SK-N-MC (cell line): ENCODE results near the gene GPATCH8.
"Not testable (repeated sequence)": the region's sequence is repeated elsewhere in the genome, so short reads cannot be mapped to it uniquely, and the experiment has no call there.

Source experiments
- DNase-seq: peaks from one replicate; pipeline ENCODE4 v3.0.0-alpha.2; 2011; ENCODE audit warnings: low read depth, low spot score
- H3K27ac ChIP-seq: fragments of 200-600 bp; sonication (generic); 2 replicates; pipeline ENCODE4 v1.5.1; 2016; ENCODE audit warnings: mixed run types
- H3K36me3 ChIP-seq: fragments of 200-600 bp; sonication (generic); 2 replicates; pipeline ENCODE4 v1.6.1; 2017; ENCODE audit warnings: antibody characterized with exemption, low read length, mixed read lengths; ENCODE audit not compliant: insufficient read depth
- H3K4me3 ChIP-seq: fragments of 200-600 bp; sonication (generic); 2 replicates; pipeline ENCODE4 v1.5.1; 2016
- H3K9ac ChIP-seq: fragments of 200-600 bp; sonication (generic); 2 replicates; pipeline ENCODE4 v1.8.0; 2017; ENCODE audit warnings: mixed run types, mixed read lengths; ENCODE audit not compliant: insufficient read length
- H3K9me3 ChIP-seq: fragments of 200-600 bp; sonication (generic); 2 replicates; pipeline ENCODE4 v1.6.1; 2017; ENCODE audit warnings: low read depth, mild to moderate bottlenecking, antibody characterized with exemption, low read length, moderate library complexity, mixed read lengths
- EZH2 ChIP-seq: fragments of 200-600 bp; sonication (generic); IDR thresholded peaks from one replicate; pipeline ENCODE4 v1.6.1; 2017; ENCODE audit warnings: antibody characterized with exemption
- FOXP2 ChIP-seq: optimal IDR thresholded peaks from 2 replicates; pipeline ENCODE3; 2011; ENCODE audit warnings: mild to moderate bottlenecking, moderate library complexity; ENCODE audit not compliant: insufficient read depth; ENCODE audit errors: extremely low read length, control extremely low read depth
- POLR2AphosphoS5 ChIP-seq: IDR thresholded peaks from 2 replicates; pipeline ENCODE4 v1.6.1; 2012; ENCODE audit warnings: mild to moderate bottlenecking, low read depth, low read length, borderline replicate concordance

GPATCH8 gene

DNA sequence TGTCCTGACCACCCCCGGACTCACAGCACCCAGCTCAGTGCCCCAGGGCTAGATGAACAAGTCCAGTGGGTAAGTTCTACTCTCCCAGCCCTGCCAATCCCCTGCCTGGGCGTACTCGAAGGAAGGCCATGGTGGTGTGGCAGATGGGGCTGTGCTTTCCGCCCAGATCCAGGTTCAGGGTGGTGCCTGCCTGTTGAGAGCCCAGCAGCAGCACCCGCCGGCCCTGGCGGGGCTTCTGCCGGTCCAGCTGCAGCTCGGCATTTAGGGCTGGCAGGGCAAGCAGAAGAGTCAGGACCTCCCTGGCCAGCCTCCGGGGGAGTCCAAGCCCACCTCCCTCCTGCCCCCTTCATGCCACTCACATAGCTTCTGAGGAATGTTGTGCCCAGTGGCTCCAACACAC, 123.3 kb downstream of the GPATCH8 start:
- no peak for TF ChIP-seq POLR2AphosphoS5
- TF ChIP-seq FOXP2: no peak
- no peak for TF ChIP-seq EZH2
- H3K36me3 ChIP-seq: no peaks in the 10 kb centered on the region
- H3K9ac ChIP-seq: no peak overlapping the region
- no peak overlapping the region for H3K4me3 ChIP-seq
- DNase-seq: no peak
- no peak overlapping the region for H3K27ac ChIP-seq
- no peaks in the 10 kb centered on the region for H3K9me3 ChIP-seq

DNA sequence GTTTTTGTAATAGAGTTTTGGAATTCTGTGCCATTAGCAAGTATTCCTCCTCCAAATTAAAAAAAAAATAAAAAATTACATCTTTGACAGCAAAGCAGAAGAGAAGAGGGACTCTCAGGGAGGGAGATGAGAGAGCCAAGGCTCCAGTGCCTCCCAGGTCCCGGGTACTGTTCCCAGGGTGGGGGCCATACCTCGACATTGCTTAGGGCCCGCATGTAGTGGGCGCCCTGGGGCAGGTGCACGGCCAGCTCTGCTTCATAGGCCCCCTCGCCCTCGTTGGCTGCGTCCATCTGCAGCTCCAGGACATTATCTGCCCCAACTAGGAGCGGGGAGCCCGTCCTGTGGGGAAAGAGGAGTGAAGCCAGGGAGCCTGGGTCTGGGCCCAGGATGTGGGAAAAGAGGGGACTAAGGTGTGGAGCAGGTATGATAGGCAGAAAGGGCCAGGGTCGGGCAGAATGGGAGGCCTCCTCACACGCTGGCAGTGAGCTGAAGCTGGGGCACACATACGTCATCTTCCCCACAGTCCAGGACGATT, 125.0 kb downstream of the GPATCH8 start:
- no peak for DNase-seq
- Histone ChIP-seq H3K9me3 (no peaks in the 10 kb centered on the region), H3K27ac (no peak overlapping the region), H3K36me3 (no peaks in the 10 kb centered on the region), H3K4me3 (no peak overlapping the region), H3K9ac (no peak overlapping the region)
- TF ChIP-seq POLR2AphosphoS5 (no peak), EZH2 (no peak), FOXP2 (no peak)

DNA sequence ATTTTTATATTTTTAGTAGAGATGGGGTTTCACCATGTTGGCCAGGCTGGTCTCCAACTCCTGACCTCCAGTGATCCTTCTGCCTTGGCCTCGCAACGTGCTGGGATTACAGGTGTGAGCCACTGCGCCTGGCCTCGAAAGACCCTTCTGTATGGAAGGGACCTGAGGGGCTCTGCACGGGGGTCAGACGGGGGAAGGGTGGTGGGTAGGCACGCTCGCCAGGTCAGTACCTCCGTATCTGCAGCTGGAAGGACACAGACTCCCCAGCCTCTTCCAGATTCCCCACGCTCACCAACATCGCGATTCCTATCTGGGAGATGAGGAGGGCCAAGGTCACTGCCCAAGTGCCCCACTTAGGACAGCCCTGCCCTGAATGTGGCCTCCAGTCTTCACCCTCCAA, 126.4 kb downstream of the GPATCH8 start:
- Histone ChIP-seq H3K9me3 (no peaks in the 10 kb centered on the region), H3K9ac (no peak overlapping the region), H3K27ac (no peak overlapping the region), H3K36me3 (no peaks in the 10 kb centered on the region), H3K4me3 (no peak overlapping the region)
- DNase-seq: no peak
- TF ChIP-seq FOXP2: no peak
- no peak for TF ChIP-seq EZH2
- no peak for TF ChIP-seq POLR2AphosphoS5

DNA sequence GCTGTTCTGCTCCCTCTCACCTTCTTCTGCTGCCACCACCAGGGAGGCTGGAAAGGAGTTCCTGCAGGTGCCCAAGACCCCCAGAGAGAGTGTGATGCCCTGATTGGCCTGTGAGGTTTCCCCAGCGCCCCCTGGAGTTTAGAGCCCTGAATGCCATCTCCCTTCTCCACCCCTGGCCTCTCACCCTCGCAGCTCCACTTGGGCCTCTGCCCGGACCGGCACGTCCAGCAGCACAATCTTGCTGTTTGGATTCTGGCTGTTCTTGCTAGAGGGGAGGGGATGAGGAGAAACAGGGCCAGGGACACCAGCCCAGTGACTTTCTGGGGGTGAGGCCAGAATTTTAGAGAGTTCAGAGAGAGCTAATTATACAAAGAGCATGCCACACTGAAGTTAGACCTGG, 127.1 kb downstream of the GPATCH8 start:
- Histone ChIP-seq H3K9ac (no peak overlapping the region), H3K4me3 (no peak overlapping the region), H3K27ac (no peak overlapping the region), H3K9me3 (no peaks in the 10 kb centered on the region), H3K36me3 (no peaks in the 10 kb centered on the region)
- no peak for TF ChIP-seq EZH2
- no peak for TF ChIP-seq POLR2AphosphoS5
- TF ChIP-seq FOXP2: no peak
- DNase-seq: no peak

DNA sequence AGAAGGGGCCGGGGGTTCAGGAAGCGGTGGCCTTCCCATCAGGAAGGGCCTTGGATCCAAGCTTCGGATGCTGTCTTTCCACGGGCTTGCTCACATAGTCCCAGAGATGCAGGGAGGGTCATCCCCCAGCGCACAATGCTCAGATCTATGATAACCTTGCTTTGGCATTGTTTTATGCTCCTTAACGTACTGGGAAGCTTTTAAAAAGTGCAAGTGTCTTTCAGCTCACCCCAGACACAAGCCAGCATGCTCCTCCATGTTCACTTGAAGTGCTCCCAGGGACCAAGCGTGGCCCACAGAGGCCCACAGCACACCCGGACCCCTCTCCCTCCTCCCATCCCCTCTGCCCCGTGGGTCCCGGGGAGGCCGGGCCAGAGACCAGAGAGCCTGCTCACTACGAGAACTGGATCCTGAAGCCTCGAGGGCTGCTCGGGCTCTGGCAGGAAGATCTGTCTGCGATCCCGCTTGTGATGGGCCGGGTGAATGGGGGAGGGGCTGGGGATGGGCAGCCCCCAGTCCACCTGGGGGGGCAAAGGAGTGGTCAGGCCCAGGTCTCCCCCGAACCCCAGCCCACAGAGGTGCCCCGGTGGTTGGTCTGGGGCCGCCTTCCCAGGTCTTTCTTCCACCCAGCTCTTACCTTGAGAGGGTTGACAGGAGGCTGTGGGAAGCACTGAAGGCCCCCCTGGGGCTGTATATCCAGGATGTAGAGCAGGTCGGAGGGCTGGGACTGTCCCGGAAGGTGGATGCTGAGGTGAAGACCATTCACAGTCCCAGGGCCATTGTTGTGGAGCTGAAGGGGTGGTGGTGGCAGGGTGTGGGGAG, 127.8 kb downstream of the GPATCH8 start:
- Histone ChIP-seq H3K4me3 (no peak overlapping the region), H3K9me3 (no peaks in the 10 kb centered on the region), H3K9ac (no peak overlapping the region), H3K36me3 (no peaks in the 10 kb centered on the region), H3K27ac (no peak overlapping the region)
- TF ChIP-seq FOXP2: no peak
- no peak for TF ChIP-seq EZH2
- no peak for TF ChIP-seq POLR2AphosphoS5
- no peak for DNase-seq

DNA sequence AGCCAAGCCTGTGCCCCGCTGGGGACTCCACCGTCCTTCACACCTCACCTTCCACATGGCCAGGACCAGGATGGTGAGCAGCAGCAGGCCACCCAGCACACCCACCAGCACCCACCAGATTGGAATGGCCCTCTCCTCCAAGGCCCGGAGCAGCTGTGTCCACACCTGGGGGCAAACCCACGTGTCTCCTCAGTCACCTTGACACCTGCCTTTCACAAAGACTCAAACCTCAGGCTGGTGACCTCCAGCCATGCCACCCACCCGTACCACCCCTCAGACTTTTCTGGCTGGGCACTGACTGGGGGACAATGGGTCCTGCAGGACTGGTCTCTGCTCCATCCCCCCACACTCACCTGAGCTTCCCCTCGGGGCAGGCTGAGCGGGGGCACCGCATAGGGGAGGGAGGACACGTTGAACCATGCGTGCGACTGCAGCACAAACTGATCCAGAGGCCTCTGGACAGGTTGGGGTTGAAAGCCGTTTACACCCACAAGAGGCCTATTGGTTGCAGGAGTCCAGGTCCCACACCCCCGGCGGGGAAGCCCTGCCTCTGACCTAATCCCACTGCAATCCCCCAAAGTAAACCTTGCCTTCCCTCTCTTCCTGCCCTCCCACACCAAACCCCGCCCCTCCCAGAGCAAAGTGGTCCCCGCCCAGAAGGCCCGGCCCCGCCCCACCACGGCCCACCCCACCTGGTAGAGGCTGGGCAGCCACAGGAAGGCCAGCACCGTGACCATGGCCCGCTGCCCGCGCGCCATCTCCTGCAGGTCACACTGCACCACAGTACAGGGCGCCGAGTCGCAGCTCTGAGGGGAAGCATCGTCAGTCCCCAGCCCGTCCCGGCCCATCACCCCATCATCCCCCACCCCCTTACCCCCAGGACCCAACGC, 128.7 kb downstream of the GPATCH8 start:
- TF ChIP-seq POLR2AphosphoS5 (no peak), EZH2 (no peak), FOXP2 (no peak)
- H3K27ac ChIP-seq: no peak overlapping the region
- DNase-seq: no peak
- H3K4me3 ChIP-seq: no peak overlapping the region
- no peak overlapping the region for H3K9ac ChIP-seq
- no peaks in the 10 kb centered on the region for H3K36me3 ChIP-seq
- H3K9me3 ChIP-seq: no peaks in the 10 kb centered on the region

DNA sequence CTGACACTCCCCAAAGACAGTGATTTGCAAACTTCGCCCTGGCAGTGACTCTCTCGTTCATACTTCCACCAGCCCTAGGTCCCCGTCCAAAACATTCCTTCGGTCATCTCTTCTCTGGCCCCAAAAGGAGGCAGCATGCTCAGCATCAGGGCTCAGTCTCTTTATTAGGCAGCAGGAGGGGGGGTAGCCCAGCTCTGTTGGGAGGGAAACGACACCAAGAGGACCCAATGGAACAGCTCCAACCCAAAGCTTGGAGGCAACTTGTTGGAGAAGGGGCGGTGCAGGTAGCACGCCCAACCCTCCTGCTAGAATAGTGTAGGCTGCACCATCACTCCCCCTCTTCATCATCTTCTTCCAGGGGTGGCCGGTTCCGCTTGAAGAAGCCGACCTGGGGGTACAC, 131.2 kb downstream of the GPATCH8 start:
- H3K36me3 ChIP-seq: no peaks in the 10 kb centered on the region
- H3K9me3 ChIP-seq: no peaks in the 10 kb centered on the region
- DNase-seq: no peak
- H3K4me3 ChIP-seq: no peak overlapping the region
- H3K27ac ChIP-seq: no peak overlapping the region
- no peak for TF ChIP-seq EZH2
- TF ChIP-seq FOXP2: no peak
- TF ChIP-seq POLR2AphosphoS5: no peak
- no peak overlapping the region for H3K9ac ChIP-seq

DNA sequence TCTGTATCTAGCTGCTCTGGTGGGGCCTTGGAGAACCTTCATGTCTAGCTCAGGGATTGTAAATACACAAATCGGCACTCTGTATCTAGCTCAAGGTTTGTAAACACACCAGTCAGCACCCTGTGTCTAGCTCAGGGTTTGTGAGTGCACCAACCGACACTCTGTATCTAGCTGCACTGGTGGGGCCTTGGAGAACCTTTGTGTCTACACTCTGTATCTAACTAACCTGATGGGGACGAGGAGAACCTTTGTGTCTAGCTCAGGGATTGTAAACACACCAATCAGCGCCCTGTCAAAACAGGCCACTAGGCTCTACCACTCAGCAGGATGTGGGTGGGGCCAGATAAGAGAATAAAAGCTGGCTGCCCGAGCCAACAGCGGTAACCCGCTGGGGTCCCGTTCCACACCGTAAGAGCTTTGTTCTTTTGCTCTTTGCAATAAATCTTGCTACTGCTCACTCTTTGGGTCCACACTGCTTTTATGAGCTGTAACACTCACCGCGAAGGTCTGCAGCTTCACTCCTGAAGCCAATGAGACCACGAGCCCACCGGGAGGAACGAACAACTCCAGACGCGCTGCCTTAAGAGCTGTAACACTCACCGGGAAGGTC, 133.7 kb downstream of the GPATCH8 start:
- H3K36me3 ChIP-seq, H3K9ac ChIP-seq, H3K4me3 ChIP-seq, DNase-seq, H3K27ac ChIP-seq, H3K9me3 ChIP-seq: not testable (repeated sequence)

DNA sequence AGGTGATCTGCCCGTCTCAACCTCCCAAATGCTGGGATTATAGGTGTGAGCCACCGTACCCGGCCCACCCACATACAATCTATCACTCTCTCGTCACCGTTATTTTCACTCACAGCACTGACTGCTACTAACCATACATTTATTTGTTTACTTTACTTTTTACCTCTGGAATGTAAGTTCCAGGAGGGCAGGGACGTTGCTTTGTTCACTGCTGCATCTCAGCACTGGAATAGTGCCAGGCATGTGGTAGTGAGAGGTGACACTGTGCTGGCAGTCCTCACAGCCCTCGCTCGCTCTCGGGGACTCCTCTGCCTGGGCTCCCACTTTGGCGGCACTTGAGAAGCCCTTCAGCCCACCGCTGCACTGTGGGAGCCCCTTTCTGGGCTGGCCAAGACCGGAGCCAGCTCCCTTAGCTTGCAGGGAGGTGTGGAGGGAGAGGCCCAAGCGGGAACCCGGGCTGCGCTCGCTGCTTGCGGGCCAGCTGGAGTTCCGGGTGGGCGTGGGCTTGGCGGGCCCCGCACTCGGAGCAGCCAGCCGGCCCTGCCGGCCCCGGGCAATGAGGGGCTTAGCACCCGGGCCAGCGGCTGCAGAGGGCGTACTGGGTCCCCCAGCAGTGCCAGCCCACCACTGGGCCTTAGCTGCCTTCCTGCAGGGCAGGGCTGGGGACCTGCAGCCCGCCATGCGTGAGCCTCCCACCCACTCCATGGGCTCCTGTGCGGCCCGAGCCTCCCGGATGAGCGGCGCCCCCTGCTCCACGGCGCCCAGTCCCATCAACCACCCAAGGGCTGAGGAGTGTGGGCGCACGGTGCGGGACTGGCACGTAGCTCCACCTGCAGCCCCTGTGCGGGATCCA, 134.6 kb downstream of the GPATCH8 start:
- H3K36me3 ChIP-seq, DNase-seq, H3K9ac ChIP-seq, H3K9me3 ChIP-seq, H3K4me3 ChIP-seq, H3K27ac ChIP-seq: not testable (repeated sequence)
